K562 (cell line): ENCODE data around the gene ANKH. TPM values are rescaled to one million over a fixed set of nuclear protein-coding genes. Genes with fewer than 3 reads are reported as not detected.

Experiments used
- BRD4 ChIP-seq: fragments of 200-600 bp; sonication (generic); IDR thresholded peaks from 2 replicates; pipeline ENCODE4 v1.6.1; 2017; ENCODE audit warnings: inconsistent platforms
- CHD4 ChIP-seq: fragments of 200-600 bp; sonication (generic); IDR thresholded peaks from 3 replicates; pipeline ENCODE4 v1.6.1; 2012; ENCODE audit warnings: low read depth, mild to moderate bottlenecking, mixed read lengths, low read length, inconsistent platforms; ENCODE audit not compliant: insufficient read depth, insufficient replicate concordance, poor library complexity, severe bottlenecking
- HNRNPK ChIP-seq: fragments of 200-400 bp; formaldehyde crosslinking; IDR thresholded peaks from one replicate; pipeline ENCODE4 v1.6.1; 2018; ENCODE audit warnings: mild to moderate bottlenecking, low read depth, low read length; ENCODE audit not compliant: poor library complexity, severe bottlenecking
- MGA ChIP-seq: fragments of 450-650 bp; IDR thresholded peaks from 2 replicates; pipeline ENCODE4 v1.6.1; 2016; ENCODE audit warnings: mild to moderate bottlenecking, moderate library complexity
- PTRF ChIP-seq: fragments of 450-650 bp; IDR thresholded peaks from 2 replicates; pipeline ENCODE4 v1.6.1; 2016; ENCODE audit warnings: mild to moderate bottlenecking, missing genetic modification characterization, missing compliant biosample characterization
- RAD21 ChIP-seq, 2 experiments: fragments of 250-450 bp in 1 of 2; fragments of 450-650 bp in 1 of 2; sonication (Bioruptor Pico) in 1 of 2; formaldehyde crosslinking in 1 of 2; IDR thresholded peaks in 1 of 2; conservative IDR thresholded peaks in 1 of 2; 2 replicates each; pipeline versions ENCODE4 v1.4.0 to v1.8.0; 2020 to 2022; ENCODE audit warnings: mild to moderate bottlenecking in 2 of 2, moderate library complexity in 1 of 2
- SIN3B ChIP-seq: fragments of 450-650 bp; IDR thresholded peaks from 2 replicates; pipeline ENCODE4 v1.6.1; 2017; ENCODE audit warnings: low read depth, mild to moderate bottlenecking, moderate library complexity
- ZNF280B ChIP-seq: fragments of 250-450 bp; sonication (Bioruptor Pico); IDR thresholded peaks from 2 replicates; pipeline ENCODE4 v1.5.1; 2021; ENCODE audit warnings: mild to moderate bottlenecking
- ZNF395 ChIP-seq: fragments of 200-800 bp; sonication (Bioruptor generic); IDR thresholded peaks from 2 replicates; pipeline ENCODE4 v1.6.1; 2017; ENCODE audit warnings: missing genetic modification characterization, missing compliant biosample characterization
- ZNF436 ChIP-seq: fragments of 250-450, 450-650 bp; sonication (Bioruptor Pico); formaldehyde crosslinking; IDR thresholded peaks from 2 replicates; pipeline ENCODE4 v1.7.0; 2020; ENCODE audit warnings: mild to moderate bottlenecking
- ZNF830 ChIP-seq: fragments of 250-450 bp; sonication (Bioruptor Pico); IDR thresholded peaks from 2 replicates; pipeline ENCODE4 v1.5.0; 2021; ENCODE audit warnings: mild to moderate bottlenecking
- polyA plus RNA-seq, 8 experiments: library from polyadenylated mRNA; depleted of rRNA in 4 of 8; stranded (reverse) in 5 of 8; unstranded in 3 of 8; fragments of >200 nt; fragmentation: Nextera tagmentation in 2 of 8; fragmentation: Illumina TruSeq in 1 of 8; extraction: Ambion mirVana in 2 of 8; extraction: Trizol in 1 of 8; gene quantifications; 2 replicates each; pipeline versions ENCODE4 v1.2.1 to v1.2.3, GENCODE V29; 2011 to 2014; ENCODE audit warnings: inconsistent platforms in 1 of 8, missing spikeins in 1 of 8
- total RNA-seq, 7 experiments: library from RNA; depleted of rRNA in 6 of 7; stranded (reverse); fragments of >200 nt in 6 of 7; fragmentation: Illumina TruSeq in 2 of 7; extraction: Trizol in 2 of 7; gene quantifications; 2 replicates each; pipeline versions ENCODE4 v1.2.1 to v1.2.3, GENCODE V29; 2011 to 2021; ENCODE audit warnings: low replicate concordance in 1 of 7

The ANKH gene
- total and polyA plus RNA-seq, 9 of the 15 experiments (the other 6 are each of a cell fraction or from before 2014, with no cell fraction given), result 0.79 to 12.2 (median 4.5) TPM

- TF ChIP-seq MGA (peak; percentile 98), ZNF395 (no peak; the same call in 1 of the 2 replicates), SIN3B (peak; percentile 37; the same call in 1 of the 2 replicates), ZNF436 (CRISPR knock-in tag) (peak; percentile 55; the same call in 1 of the 2 replicates), ZNF280B (CRISPR knock-in tag) (no peak), CHD4 (no peak), RAD21 (CRISPR knock-in tag; conservative IDR thresholded peaks at IDR 0.05 in 1 of 2, IDR thresholded peaks at IDR 0.05 in 1 of 2) (no peak), ZNF830 (CRISPR knock-in tag) (no peak; the same call in 1 of the 2 replicates), HNRNPK (no peak), BRD4 (no peak), PTRF (tag) (no peak)
These were observed 207.1 kb downstream of the ANKH start, which contains the start of gene OTULIN (continued) for GRCh38 chr5:14664270-14665100.
